ENCODE measurements around the gene DPYD.

DPYD gene

GRCh38 chr1:97610102-97610501 lies 310.7 kb downstream of the DPYD start:
- no peaks in the 10 kb centered on the region for H3K36me3 ChIP-seq (ENCODE audit: control insufficient read depth in 1 of 2, insufficient read depth in 2 of 2, low read length in 2 of 2)

DNA sequence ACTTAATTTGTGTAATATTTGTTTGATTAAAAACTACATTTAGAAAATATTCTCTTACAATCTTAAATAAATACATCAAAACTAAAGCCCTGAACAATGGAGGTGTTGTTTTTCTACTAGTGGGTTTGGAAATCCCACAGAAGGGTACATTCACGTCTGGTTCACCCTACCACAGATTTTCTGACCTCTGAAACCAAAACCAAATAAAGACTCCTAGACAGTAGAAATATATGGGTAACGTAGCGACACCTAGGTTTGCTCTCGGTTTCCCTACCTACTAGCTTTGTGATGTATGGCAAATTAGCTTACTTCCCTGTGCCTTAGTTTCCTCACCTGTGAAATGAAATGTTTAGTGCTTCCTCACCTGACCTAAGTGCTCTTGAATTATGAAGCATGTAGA lies 312.6 kb downstream of the DPYD start:
- no peaks in the 10 kb centered on the region for H3K27me3 ChIP-seq (ENCODE audit: low read depth, low read length)
- no peaks in the 10 kb centered on the region for H3K9me3 ChIP-seq (ENCODE audit: control insufficient read depth in 1 of 2, low read length in 2 of 2)
- no peaks in the 10 kb centered on the region for H3K4me1 ChIP-seq (ENCODE audit: control insufficient read depth in 1 of 2, insufficient read depth in 2 of 2, low read length in 2 of 2)
- H3K36me3 ChIP-seq (ENCODE audit: control insufficient read depth in 1 of 2, insufficient read depth in 2 of 2, low read length in 2 of 2), result no peaks in the 10 kb centered on the region
- H3K27ac ChIP-seq (ENCODE audit: low read length), result no peak overlapping the region
- no peak overlapping the region for H3K4me3 ChIP-seq (ENCODE audit: low read depth in 1 of 2, low read length in 2 of 2)

More at GRCh38 chr1:97610102-97610501, 310.7 kb downstream of the DPYD start:
- H3K4me1 ChIP-seq (ENCODE audit: control insufficient read depth in 1 of 2, insufficient read depth in 2 of 2, low read length in 2 of 2), result no peaks in the 10 kb centered on the region
- H3K27ac ChIP-seq (ENCODE audit: low read length), result no peak overlapping the region
- no peaks in the 10 kb centered on the region for H3K9me3 ChIP-seq (ENCODE audit: control insufficient read depth in 1 of 2, low read length in 2 of 2)
- H3K4me3 ChIP-seq (ENCODE audit: low read depth in 1 of 2, low read length in 2 of 2), result no peak overlapping the region
- H3K27me3 ChIP-seq (ENCODE audit: low read depth, low read length), result no peaks in the 10 kb centered on the region

DNA sequence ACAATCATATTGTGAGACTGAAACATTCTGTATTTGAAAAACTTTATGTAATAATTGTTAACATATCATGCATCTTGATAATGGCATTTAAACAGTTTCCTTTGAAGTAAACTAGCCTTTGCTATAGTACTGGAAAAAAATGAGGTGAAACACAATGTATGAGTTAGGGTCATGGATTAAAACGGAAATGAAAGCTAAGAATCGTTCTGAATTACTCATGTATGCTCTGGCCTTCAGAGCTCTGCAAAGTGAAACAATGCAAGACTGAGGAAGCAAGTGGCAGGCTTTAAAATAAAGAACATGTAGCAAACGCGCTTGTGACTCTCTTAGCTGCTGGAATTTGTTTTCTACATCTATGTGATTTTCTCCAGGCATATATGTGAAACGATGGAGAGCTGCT lies 317.1 kb downstream of the DPYD start:
- H3K27ac ChIP-seq (ENCODE audit: low read length), result peak overlapping the region; percentile 5
- H3K4me3 ChIP-seq (ENCODE audit: low read depth in 1 of 2, low read length in 2 of 2), result no peak overlapping the region

DNA sequence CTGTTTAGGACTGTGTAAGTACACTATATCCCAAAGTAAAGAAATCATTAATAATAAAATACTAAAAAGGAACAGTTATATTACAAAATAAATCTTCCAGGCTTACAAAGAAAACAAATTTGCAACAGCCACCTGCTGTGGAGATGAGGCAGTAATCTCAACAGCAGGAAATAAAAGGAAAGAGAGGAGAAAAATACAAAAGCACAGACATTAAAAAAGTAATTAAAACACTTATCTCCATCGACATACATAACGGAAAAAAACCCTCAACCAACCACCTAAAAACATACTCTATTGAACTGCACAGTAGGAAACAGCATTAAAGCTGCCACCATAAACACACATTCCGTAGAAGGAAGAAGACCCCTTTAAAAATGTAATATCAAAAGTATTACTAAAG lies 317.6 kb downstream of the DPYD start:
- Histone ChIP-seq H3K4me3 (ENCODE audit: low read depth in 1 of 2, low read length in 2 of 2) (no peak overlapping the region), H3K27me3 (ENCODE audit: low read depth, low read length) (no peaks in the 10 kb centered on the region), H3K27ac (ENCODE audit: low read length) (no peak overlapping the region), H3K36me3 (ENCODE audit: control insufficient read depth in 1 of 2, insufficient read depth in 2 of 2, low read length in 2 of 2) (no peaks in the 10 kb centered on the region), H3K4me1 (ENCODE audit: control insufficient read depth in 1 of 2, insufficient read depth in 2 of 2, low read length in 2 of 2) (no peaks in the 10 kb centered on the region), H3K9me3 (ENCODE audit: control insufficient read depth in 1 of 2, low read length in 2 of 2) (no peaks in the 10 kb centered on the region)

More for the DNA sequence above, 317.1 kb downstream of the DPYD start:
- no peaks in the 10 kb centered on the region for H3K9me3 ChIP-seq (ENCODE audit: control insufficient read depth in 1 of 2, low read length in 2 of 2)
- no peaks in the 10 kb centered on the region for H3K36me3 ChIP-seq (ENCODE audit: control insufficient read depth in 1 of 2, insufficient read depth in 2 of 2, low read length in 2 of 2)
- no peaks in the 10 kb centered on the region for H3K4me1 ChIP-seq (ENCODE audit: control insufficient read depth in 1 of 2, insufficient read depth in 2 of 2, low read length in 2 of 2)
- H3K27me3 ChIP-seq (ENCODE audit: low read depth, low read length), result no peaks in the 10 kb centered on the region

DNA sequence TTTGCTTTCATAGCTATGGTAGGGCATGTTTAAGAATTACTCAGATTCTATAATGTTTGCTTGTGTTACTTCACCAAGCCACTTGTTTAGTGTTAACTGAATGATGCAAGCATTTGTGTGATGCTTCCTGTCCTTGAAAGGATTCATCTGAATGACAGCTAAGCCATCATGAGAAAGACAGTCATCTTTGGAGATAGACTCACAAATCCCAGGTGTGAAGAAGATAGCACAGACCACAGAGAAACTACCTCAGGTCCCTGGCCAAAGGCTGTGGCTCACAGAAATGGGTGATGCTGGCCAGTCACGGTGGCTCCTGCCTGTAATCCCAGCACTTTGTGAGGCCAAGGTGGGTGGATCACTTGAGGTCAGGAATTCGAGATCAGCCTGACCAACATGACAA lies 321.4 kb downstream of the DPYD start:
- Histone ChIP-seq H3K4me3 (ENCODE audit: low read depth in 1 of 2, low read length in 2 of 2) (no peak overlapping the region), H3K9me3 (ENCODE audit: control insufficient read depth in 1 of 2, low read length in 2 of 2) (no peaks in the 10 kb centered on the region), H3K36me3 (ENCODE audit: control insufficient read depth in 1 of 2, insufficient read depth in 2 of 2, low read length in 2 of 2) (no peaks in the 10 kb centered on the region), H3K4me1 (ENCODE audit: control insufficient read depth in 1 of 2, insufficient read depth in 2 of 2, low read length in 2 of 2) (no peaks in the 10 kb centered on the region), H3K27me3 (ENCODE audit: low read depth, low read length) (no peaks in the 10 kb centered on the region), H3K27ac (ENCODE audit: low read length) (no peak overlapping the region)

DNA sequence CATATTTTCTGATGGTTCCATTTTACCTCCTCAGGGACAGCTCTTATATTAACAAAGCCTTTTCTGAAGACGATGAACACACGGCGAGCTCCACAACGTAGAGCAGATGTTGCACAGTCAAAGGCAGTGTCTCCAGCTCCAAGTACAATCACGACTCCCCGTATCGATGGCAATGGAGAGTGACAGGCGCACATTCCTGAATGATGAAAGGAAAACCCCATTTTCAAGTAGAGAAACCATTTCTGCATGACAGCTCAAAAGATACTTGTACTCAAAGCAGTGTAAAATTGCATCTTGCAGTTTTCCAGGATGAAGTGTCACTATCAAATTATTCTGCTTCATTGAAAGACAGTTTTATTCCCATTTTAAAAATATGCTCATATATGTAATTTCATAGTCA lies 327.6 kb downstream of the DPYD start:
- Histone ChIP-seq H3K27ac (ENCODE audit: low read length) (no peak overlapping the region), H3K36me3 (ENCODE audit: control insufficient read depth in 1 of 2, insufficient read depth in 2 of 2, low read length in 2 of 2) (peaks cover 0 to 16% of the 10 kb centered on the region in 2 donors), H3K27me3 (ENCODE audit: low read depth, low read length) (no peaks in the 10 kb centered on the region), H3K4me1 (ENCODE audit: control insufficient read depth in 1 of 2, insufficient read depth in 2 of 2, low read length in 2 of 2) (no peaks in the 10 kb centered on the region), H3K9me3 (ENCODE audit: control insufficient read depth in 1 of 2, low read length in 2 of 2) (no peaks in the 10 kb centered on the region), H3K4me3 (ENCODE audit: low read depth in 1 of 2, low read length in 2 of 2) (no peak overlapping the region)

DNA sequence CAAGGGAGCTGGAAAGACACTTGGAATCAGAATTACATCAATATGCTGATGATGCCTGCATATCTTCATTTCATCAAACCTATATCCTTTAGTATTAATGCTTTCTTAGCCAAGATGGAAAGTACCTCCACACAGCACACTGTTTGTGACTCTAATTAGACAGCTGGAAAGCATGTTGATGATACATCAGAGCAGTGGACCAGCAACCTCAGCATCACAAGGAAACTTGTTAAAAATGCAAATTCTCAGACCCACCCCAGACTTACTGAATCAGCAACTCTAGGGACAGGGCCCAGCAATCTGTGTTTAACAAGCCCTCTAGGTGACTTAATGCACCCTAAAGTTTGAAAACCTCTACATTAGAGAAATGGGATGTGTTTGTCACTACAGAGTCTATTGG lies 332.1 kb downstream of the DPYD start:
- H3K4me3 ChIP-seq (ENCODE audit: low read depth in 1 of 2, low read length in 2 of 2), result no peak overlapping the region
- H3K36me3 ChIP-seq (ENCODE audit: control insufficient read depth in 1 of 2, insufficient read depth in 2 of 2, low read length in 2 of 2), result peaks cover 0 to 17% of the 10 kb centered on the region in 2 donors
- H3K27ac ChIP-seq (ENCODE audit: low read length), result no peak overlapping the region
- no peaks in the 10 kb centered on the region for H3K27me3 ChIP-seq (ENCODE audit: low read depth, low read length)
- no peaks in the 10 kb centered on the region for H3K9me3 ChIP-seq (ENCODE audit: control insufficient read depth in 1 of 2, low read length in 2 of 2)
- no peaks in the 10 kb centered on the region for H3K4me1 ChIP-seq (ENCODE audit: control insufficient read depth in 1 of 2, insufficient read depth in 2 of 2, low read length in 2 of 2)

DNA sequence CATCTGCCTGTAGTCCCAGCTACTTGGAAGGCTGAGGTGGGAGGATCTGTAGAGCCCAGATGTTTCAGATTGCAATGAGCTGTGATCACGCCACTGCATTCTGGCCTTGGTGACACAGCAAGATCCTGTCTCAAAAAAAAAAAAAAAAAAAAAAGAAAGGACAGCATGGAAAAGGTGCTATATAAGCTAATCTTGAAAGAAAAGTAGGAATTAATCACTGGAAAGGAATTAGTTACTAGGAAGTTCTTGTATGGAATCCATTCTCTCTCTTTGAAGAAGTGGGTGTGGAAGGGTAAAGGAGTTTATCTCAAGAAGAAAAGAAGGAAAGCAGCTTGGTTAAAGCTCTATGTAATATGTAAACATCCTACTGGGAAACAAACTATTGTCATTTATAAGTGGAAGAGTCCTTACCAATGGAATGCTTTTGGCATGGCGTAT lies 339.2 kb downstream of the DPYD start:
- no peak overlapping the region for H3K27ac ChIP-seq (ENCODE audit: low read length)
- H3K27me3 ChIP-seq (ENCODE audit: low read depth, low read length), result no peaks in the 10 kb centered on the region
- H3K4me1 ChIP-seq (ENCODE audit: control insufficient read depth in 1 of 2, insufficient read depth in 2 of 2, low read length in 2 of 2), result no peaks in the 10 kb centered on the region
- no peaks in the 10 kb centered on the region for H3K36me3 ChIP-seq (ENCODE audit: control insufficient read depth in 1 of 2, insufficient read depth in 2 of 2, low read length in 2 of 2)
- no peak overlapping the region for H3K4me3 ChIP-seq (ENCODE audit: low read depth in 1 of 2, low read length in 2 of 2)
- no peaks in the 10 kb centered on the region for H3K9me3 ChIP-seq (ENCODE audit: control insufficient read depth in 1 of 2, low read length in 2 of 2)

DNA sequence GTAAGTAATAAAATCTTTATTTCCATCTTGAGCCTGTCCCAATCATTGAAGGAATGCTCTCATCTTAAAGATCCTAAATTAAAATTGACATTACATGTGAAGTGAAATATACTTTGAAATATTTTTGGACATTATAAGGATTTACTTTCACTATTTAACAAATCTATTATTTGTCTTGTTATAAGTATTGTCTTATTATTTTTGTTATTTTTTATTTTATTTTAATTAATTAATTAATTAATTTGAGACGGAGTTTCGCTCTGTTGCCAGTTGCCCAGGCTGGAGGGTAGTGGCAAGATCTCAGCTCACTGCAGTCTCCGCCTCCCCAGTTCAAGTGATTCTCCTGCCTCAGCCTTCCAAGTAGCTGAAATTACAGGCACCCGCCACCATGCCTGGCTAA lies 343.2 kb downstream of the DPYD start:
- H3K4me1 ChIP-seq (ENCODE audit: control insufficient read depth in 1 of 2, insufficient read depth in 2 of 2, low read length in 2 of 2), result no peaks in the 10 kb centered on the region
- H3K4me3 ChIP-seq (ENCODE audit: low read depth in 1 of 2, low read length in 2 of 2), result no peak overlapping the region
- H3K36me3 ChIP-seq (ENCODE audit: control insufficient read depth in 1 of 2, insufficient read depth in 2 of 2, low read length in 2 of 2), result no peaks in the 10 kb centered on the region
- H3K27ac ChIP-seq (ENCODE audit: low read length), result no peak overlapping the region
- no peaks in the 10 kb centered on the region for H3K27me3 ChIP-seq (ENCODE audit: low read depth, low read length)
- no peaks in the 10 kb centered on the region for H3K9me3 ChIP-seq (ENCODE audit: control insufficient read depth in 1 of 2, low read length in 2 of 2)

DNA sequence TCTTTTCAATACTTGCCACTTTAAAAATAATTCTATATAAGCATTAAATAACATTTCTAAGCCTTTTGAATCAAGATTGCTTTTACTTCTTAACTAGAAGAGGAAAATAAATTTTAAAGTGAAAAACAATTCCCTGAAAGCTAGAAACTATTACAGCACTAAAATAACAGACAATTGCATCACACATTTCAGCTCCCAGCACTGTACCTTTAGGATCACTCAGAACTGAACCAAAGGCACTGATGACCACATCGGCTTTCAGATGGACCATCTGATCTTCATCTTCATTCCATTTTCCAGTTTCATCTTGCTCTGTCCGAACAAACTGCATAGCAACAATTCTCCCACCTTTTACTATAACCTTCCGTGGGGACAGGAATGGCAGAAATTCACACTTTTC lies 347.3 kb downstream of the DPYD start:
- Histone ChIP-seq H3K36me3 (ENCODE audit: control insufficient read depth in 1 of 2, insufficient read depth in 2 of 2, low read length in 2 of 2) (no peaks in the 10 kb centered on the region), H3K9me3 (ENCODE audit: control insufficient read depth in 1 of 2, low read length in 2 of 2) (no peaks in the 10 kb centered on the region), H3K4me3 (ENCODE audit: low read depth in 1 of 2, low read length in 2 of 2) (no peak overlapping the region), H3K27ac (ENCODE audit: low read length) (no peak overlapping the region), H3K27me3 (ENCODE audit: low read depth, low read length) (no peaks in the 10 kb centered on the region), H3K4me1 (ENCODE audit: control insufficient read depth in 1 of 2, insufficient read depth in 2 of 2, low read length in 2 of 2) (no peaks in the 10 kb centered on the region)

DNA sequence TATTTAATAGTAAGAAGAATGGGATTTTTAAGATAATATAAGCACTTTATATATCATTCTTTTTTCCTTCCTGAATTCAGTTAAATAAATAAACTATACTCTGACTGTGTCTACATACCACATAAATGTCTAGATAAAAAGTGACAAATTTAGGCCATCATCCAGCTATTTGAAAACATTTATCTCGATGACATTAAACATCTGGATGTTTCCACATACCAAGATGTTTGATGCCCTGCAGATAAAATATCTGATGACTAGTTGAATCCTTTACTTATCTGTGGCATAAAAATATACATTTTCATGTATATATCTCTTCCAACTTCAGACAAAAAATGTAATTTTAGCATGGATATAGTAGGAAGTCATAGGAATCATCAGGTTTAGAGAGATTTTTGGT lies 348.3 kb downstream of the DPYD start:
- Histone ChIP-seq H3K27me3 (ENCODE audit: low read depth, low read length) (no peaks in the 10 kb centered on the region), H3K36me3 (ENCODE audit: control insufficient read depth in 1 of 2, insufficient read depth in 2 of 2, low read length in 2 of 2) (no peaks in the 10 kb centered on the region), H3K4me1 (ENCODE audit: control insufficient read depth in 1 of 2, insufficient read depth in 2 of 2, low read length in 2 of 2) (no peaks in the 10 kb centered on the region)

GRCh38 chr1:97571760-97572159 lies 349.1 kb downstream of the DPYD start:
- no peaks in the 10 kb centered on the region for H3K36me3 ChIP-seq (ENCODE audit: control insufficient read depth in 1 of 2, insufficient read depth in 2 of 2, low read length in 2 of 2)
- H3K27ac ChIP-seq (ENCODE audit: low read length), result no peak overlapping the region
- no peak overlapping the region for H3K4me3 ChIP-seq (ENCODE audit: low read depth in 1 of 2, low read length in 2 of 2)
- H3K9me3 ChIP-seq (ENCODE audit: control insufficient read depth in 1 of 2, low read length in 2 of 2), result no peaks in the 10 kb centered on the region
- no peaks in the 10 kb centered on the region for H3K4me1 ChIP-seq (ENCODE audit: control insufficient read depth in 1 of 2, insufficient read depth in 2 of 2, low read length in 2 of 2)
- H3K27me3 ChIP-seq (ENCODE audit: low read depth, low read length), result no peaks in the 10 kb centered on the region

More for the DNA sequence above, 348.3 kb downstream of the DPYD start:
- no peaks in the 10 kb centered on the region for H3K9me3 ChIP-seq (ENCODE audit: control insufficient read depth in 1 of 2, low read length in 2 of 2)
- no peak overlapping the region for H3K27ac ChIP-seq (ENCODE audit: low read length)
- no peak overlapping the region for H3K4me3 ChIP-seq (ENCODE audit: low read depth in 1 of 2, low read length in 2 of 2)

Data from muscle layer of duodenum (tissue), 2 donors.